ENCODE data around the gene OR2T1. TPM values are rescaled to one million over a fixed set of nuclear protein-coding genes. Genes with fewer than 3 reads are reported as not detected.
"Not testable (repeated sequence)": the region's sequence is repeated elsewhere in the genome, so short reads cannot be mapped to it uniquely, and the experiment has no call there.

Gene OR2T1
- total RNA-seq, result not detected

GRCh38 chr1:248402748-248403147 lies at the start of gene OR2T1:
Gene OR2T1 (plus strand): TSS chr1:248403048. CDS start chr1:248406148, 3,100 bp downstream.
- DNase-seq (ENCODE audit: low spot score in 2 of 2), result no peak
- FAIRE-seq, result no peak

GRCh38 chr1:248359415-248359814 lies 43.4 kb upstream of the OR2T1 start:
- no peak for DNase-seq (ENCODE audit: low spot score in 2 of 2)

GRCh38 chr1:248361121-248361715 lies 41.6 kb upstream of the OR2T1 start, which contains the start of gene OR2T4:
Gene OR2T4 (plus strand): TSS chr1:248361665. CDS start chr1:248361665, 0 bp downstream.
- FAIRE-seq (peak; percentile 81), DNase-seq (ENCODE audit: low spot score in 2 of 2) (no peak)

More at GRCh38 chr1:248359415-248359814, 43.4 kb upstream of the OR2T1 start:
- no peak for FAIRE-seq

GRCh38 chr1:248366609-248367008 lies 36.2 kb upstream of the OR2T1 start:
- no peak for DNase-seq (ENCODE audit: low spot score in 2 of 2)
- no peak for FAIRE-seq

GRCh38 chr1:248372394-248372793 lies 30.5 kb upstream of the OR2T1 start:
- DNase-seq (ENCODE audit: low spot score in 2 of 2) (no peak), FAIRE-seq (no peak)

GRCh38 chr1:248373761-248374160 lies 29.1 kb upstream of the OR2T1 start:
- FAIRE-seq (no peak), DNase-seq (ENCODE audit: low spot score in 2 of 2) (no peak)

GRCh38 chr1:248375446-248375845 lies 27.4 kb upstream of the OR2T1 start, which contains the start of gene OR2T6:
Gene OR2T6 (plus strand): TSS chr1:248375746. CDS start chr1:248387609, 11,863 bp downstream.
- no peak for FAIRE-seq
- no peak for DNase-seq (ENCODE audit: low spot score in 2 of 2)

- DNase-seq (ENCODE audit: low spot score in 2 of 2) (no peak), FAIRE-seq (no peak)
These were observed 25.9 kb upstream of the OR2T1 start for GRCh38 chr1:248376916-248377315.

GRCh38 chr1:248380854-248381253 lies 22.0 kb upstream of the OR2T1 start:
- no peak for FAIRE-seq

GRCh38 chr1:248388426-248388825 lies 14.4 kb upstream of the OR2T1 start:
- FAIRE-seq, result no peak
- DNase-seq (ENCODE audit: low spot score in 2 of 2), result no peak

More at GRCh38 chr1:248380854-248381253, 22.0 kb upstream of the OR2T1 start:
- DNase-seq (ENCODE audit: low spot score in 2 of 2), result no peak

GRCh38 chr1:248393050-248393449 lies 9.8 kb upstream of the OR2T1 start:
- no peak for FAIRE-seq
- DNase-seq (ENCODE audit: low spot score in 2 of 2), result no peak

- FAIRE-seq, result no peak
These were observed 1.2 kb downstream of the OR2T1 start for GRCh38 chr1:248404024-248404423.

GRCh38 chr1:248406721-248407692 lies 4.2 kb downstream of the OR2T1 start:
- no peak for DNase-seq (ENCODE audit: low spot score in 2 of 2)
- FAIRE-seq, result no peak

More at GRCh38 chr1:248404024-248404423, 1.2 kb downstream of the OR2T1 start:
- DNase-seq (ENCODE audit: low spot score in 2 of 2), result no peak

GRCh38 chr1:248416226-248416625 lies 13.4 kb downstream of the OR2T1 start:
- FAIRE-seq (no peak), DNase-seq (ENCODE audit: low spot score in 2 of 2) (no peak)

- DNase-seq (ENCODE audit: low spot score in 2 of 2), result no peak
- no peak for FAIRE-seq
These were observed 15.0 kb downstream of the OR2T1 start for GRCh38 chr1:248417854-248418253.

GRCh38 chr1:248421384-248421783 lies 18.5 kb downstream of the OR2T1 start:
- DNase-seq (ENCODE audit: low spot score in 2 of 2) (no peak), FAIRE-seq (no peak)

GRCh38 chr1:248427526-248428191 lies 24.8 kb downstream of the OR2T1 start:
- not testable (repeated sequence) for DNase-seq (ENCODE audit: low spot score in 2 of 2); FAIRE-seq

- not testable (repeated sequence) for DNase-seq (ENCODE audit: low spot score in 2 of 2); FAIRE-seq
These were observed 25.3 kb downstream of the OR2T1 start for GRCh38 chr1:248428192-248428533.

GRCh38 chr1:248431683-248432082 lies 28.8 kb downstream of the OR2T1 start:
- FAIRE-seq; DNase-seq (ENCODE audit: low spot score in 2 of 2): not testable (repeated sequence)

- FAIRE-seq; DNase-seq (ENCODE audit: low spot score in 2 of 2): not testable (repeated sequence)
These were observed 29.4 kb downstream of the OR2T1 start for GRCh38 chr1:248432201-248432600.

Measured in frontal cortex (tissue), 4 donors.